NCI-H2227 (cell line): ENCODE data around the gene PRKD3.

ENCODE experiments used
- DNase-seq: peaks from one replicate; lab custom pipeline; 2025; ENCODE audit not compliant: unreplicated experiment; lab: John Stamatoyannopoulos, UW

Gene PRKD3

GRCh38 chr2:37343537-37344434, 19.2 kb upstream of the PRKD3 start:
- DNase-seq, result peak; percentile 47

DNA sequence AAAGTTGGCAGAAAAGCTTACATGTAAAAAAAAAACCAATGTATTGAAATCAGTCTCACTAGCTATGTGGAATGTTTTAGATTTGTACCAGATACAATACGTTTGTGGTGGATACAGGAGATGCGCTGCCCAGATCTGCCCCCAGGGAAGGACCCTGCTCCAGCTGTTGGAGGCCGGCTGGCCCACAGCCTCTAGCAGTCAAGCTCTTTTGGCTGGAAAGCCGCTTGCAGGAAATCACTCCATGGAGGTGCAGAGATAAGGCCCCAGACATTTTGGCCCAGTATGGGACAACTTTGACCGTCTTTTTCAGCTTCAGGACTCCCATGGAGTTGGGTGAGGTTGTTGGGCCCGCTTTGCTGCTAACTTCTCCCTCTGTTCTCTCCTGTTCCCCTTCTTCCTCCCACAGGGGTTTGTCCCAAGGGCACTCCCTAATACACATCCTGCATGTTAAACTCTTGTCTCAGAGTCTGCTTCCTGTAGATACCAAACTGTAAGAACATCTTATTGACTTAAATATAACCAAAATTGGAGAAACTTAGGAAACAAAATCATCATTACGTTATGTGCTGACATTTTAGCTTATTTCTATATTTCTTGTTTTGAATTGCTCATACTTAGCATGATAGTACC, 18.1 kb upstream of the PRKD3 start:
- DNase-seq, result no peak

- no peak for DNase-seq
Observed at GRCh38 chr2:37340637-37341036, 16.0 kb upstream of the PRKD3 start.

DNA sequence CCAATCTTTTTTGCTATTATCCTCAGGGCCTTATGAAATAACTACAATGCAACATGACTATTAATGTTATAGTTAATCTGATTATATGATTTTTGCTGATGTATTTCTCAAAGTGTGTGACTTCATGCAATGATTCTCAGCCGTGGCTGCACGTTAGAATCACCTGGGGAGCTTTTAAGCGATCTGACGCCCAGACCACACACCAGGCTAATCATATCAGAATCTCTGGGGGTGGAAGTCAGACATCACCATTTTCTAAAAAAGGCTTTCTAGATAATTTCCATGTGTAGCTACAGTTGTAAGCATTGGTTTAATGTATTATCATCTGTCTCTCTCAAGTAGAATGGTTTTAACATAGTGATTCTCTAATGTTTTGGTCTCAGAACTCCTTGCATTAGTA, 14.3 kb upstream of the PRKD3 start:
- no peak for DNase-seq

DNA sequence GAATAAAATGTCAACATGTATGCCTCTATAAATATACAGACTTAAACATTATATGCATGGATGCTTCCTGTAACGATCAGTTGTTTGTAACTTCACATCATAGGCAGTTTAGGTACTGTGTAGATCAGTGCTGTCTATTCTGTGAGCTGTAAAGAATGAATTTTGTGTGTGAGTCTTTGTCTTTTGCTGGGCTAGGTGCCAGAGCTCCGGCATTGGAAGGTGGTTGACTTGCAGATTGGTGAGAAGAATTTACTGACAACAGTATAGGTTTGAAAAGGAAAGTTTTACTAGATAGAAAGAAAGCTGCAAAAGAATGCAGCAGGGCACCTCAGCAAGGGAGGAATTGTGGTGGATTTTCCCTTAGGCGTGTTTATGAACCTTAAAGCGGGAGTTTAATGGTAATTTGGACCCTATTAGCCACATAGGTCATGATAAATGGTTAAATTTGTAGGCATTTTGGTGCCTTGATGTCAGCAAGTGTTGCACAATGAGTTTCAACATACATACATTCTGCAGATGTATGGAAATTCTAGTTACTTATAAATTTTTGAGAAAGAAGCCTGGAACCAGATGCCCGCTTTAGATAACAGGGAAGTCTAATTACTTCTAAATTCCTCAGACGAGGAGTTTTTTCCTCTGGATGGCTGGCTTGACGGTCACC, 13.1 kb upstream of the PRKD3 start:
- DNase-seq, result no peak

GRCh38 chr2:37335604-37336003, 11.0 kb upstream of the PRKD3 start:
- DNase-seq, result no peak

- DNase-seq, result no peak
Observed at GRCh38 chr2:37333256-37333655, 8.6 kb upstream of the PRKD3 start.

DNA sequence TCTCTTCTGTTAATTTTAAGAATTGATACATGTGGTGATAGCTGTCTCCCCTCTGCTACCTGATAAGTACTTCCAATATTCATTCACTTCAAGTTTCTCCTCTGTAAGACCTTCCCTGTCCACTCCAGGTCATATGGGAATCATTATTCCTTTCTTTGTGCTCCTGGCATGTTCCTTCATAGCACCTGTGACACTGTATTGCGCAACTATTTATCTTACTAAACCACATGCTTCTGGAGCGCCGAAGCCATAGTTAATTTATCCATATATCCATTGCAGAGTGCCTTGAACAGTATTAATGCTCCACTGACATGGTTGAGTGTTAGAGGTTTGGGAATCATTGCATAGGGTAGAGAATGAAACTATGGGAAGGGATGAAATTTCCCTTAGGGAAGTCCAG, 7.9 kb upstream of the PRKD3 start:
- no peak for DNase-seq

GRCh38 chr2:37330681-37331080, 6.0 kb upstream of the PRKD3 start:
- no peak for DNase-seq

DNA sequence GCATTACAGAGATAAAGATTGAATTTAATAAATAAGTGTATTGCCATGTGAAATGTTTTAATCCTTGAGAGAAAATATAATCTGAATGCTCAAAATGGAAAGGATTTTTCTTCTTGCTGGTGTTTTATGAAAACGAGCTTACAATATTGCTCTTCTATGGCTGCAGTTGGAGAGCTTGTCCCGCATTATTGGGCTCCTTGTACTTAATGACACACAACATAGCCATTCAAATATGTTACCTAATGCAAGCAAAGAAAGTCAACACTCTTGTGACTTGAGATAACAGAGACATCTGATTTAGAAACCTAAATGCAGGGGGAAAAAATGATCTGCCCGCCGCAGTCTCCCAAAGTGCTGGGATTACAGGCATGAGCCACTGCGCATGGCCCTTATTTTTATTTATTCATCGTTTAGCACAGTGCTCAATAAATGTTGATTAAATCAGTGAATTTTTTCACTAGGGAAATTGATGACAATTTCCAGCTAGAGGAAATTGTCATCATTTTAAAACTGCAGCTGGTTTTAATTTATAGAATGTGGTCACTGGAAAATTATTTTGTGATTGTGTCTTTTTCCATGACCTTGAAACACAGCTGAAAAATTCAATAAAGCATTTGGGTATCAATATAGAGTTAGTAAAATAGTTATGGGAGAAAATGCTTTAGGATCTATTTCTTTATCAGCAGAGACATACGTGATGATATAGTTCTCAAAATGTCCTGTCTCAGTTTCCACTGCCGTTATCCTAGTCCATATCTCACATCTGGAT, 2.4 kb upstream of the PRKD3 start:
- DNase-seq, result no peak

DNA sequence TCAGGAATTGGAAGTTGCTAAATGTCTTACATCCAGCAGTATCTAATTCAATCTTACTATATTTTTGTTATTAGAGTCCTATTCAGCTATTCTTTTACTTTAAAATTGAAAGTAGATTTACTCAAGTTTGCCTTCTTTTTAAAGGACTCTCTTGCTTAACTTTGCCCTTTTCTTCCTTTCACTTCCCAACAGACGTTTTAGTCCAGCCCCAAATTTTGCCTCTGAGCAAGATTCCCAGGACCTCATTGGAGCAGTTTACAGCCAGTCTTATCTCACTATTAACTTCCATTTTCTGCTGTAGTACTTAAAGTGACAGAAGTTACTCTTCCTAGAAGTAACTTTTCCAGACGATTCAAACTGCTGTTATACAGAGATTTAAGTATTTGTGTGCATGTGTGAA, 1.7 kb upstream of the PRKD3 start:
- DNase-seq, result no peak

DNA sequence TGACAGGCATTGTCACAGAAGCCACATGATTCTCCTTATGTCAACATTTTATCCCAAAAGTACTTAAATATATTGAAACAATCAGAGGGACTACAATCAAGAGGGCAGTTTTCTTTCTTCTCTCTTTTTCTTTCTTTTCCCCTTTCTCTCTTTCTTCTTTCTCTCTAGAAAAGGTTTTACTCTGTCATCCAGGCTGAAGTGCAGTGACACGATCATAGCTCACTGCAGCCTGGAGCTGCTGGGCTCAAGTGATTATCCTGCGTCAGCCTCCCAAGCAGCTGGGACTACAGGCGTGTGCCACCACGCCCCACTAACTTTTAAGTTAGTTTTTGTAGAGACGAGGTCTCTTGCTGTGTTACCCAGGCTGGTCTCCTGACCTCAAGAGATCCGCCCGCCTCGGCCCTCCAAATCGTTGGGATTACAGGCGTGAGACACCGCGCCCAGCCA, 1.0 kb upstream of the PRKD3 start:
- DNase-seq, result no peak

- peak; percentile 82 for DNase-seq
Observed at GRCh38 chr2:37324536-37324785, 172 bp downstream of the PRKD3 start.

GRCh38 chr2:37323781-37324535, 675 bp downstream of the PRKD3 start:
- peak; percentile 73 for DNase-seq

GRCh38 chr2:37323176-37323780, 1.4 kb downstream of the PRKD3 start:
- no peak for DNase-seq

GRCh38 chr2:37322368-37322767, 2.3 kb downstream of the PRKD3 start:
- DNase-seq, result no peak

DNA sequence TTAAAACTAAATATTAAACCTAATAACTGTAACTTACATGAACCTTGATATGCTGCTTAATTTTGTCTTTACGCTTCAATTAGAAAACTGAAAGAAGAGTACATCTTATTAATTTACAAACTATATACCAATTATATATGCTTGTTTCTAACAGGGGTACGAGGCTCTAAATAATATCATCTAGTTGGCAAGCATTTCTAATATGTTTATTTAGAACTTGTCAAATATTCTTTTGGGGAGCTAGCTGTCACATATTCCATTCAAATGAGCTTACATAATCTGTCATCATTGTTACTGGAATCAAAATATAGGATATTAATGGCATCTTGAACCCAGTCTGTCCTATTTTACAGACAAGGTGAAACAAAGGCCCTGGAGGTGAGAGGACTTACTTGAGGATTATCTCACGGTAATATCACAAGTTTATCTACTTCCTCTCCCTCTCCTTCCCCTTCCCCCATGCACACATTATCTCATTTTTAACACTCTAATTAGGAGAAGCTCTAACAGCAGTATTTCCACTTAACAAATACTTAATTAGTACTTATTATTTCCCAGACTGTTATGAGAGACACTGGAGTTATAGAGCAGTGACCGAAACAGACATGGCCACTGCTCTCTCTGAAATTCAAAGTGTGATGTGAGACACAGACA, 3.5 kb downstream of the PRKD3 start:
- DNase-seq, result no peak

GRCh38 chr2:37319754-37320609, 4.7 kb downstream of the PRKD3 start:
- DNase-seq, result no peak

- DNase-seq, result no peak
Observed at GRCh38 chr2:37318401-37318800, 6.2 kb downstream of the PRKD3 start.
